Measurements from ENCODE around the gene NT5C3B.
"Not testable (repeated sequence)": the region's sequence is repeated elsewhere in the genome, so short reads cannot be mapped to it uniquely, and the experiment has no call there.

Gene NT5C3B

GRCh38 chr17:41835800-41836549 is at the start of gene NT5C3B:
Gene NT5C3B (minus strand): TSS chr17:41836232. CDS start chr17:41836193, 39 bp downstream.
- peak; percentile 63 for DNase-seq

GRCh38 chr17:41885733-41886132 is 49.7 kb upstream of the NT5C3B start:
- DNase-seq = no peak

- no peak for DNase-seq
Observed at GRCh38 chr17:41882756-41883155, 46.7 kb upstream of the NT5C3B start.

GRCh38 chr17:41880130-41880529 is 44.1 kb upstream of the NT5C3B start:
- no peak for DNase-seq

GRCh38 chr17:41874293-41874670 is 38.2 kb upstream of the NT5C3B start:
- not testable (repeated sequence) for DNase-seq

GRCh38 chr17:41873559-41874292 is 37.7 kb upstream of the NT5C3B start:
- DNase-seq = no peak

GRCh38 chr17:41871789-41872188 is 35.8 kb upstream of the NT5C3B start:
- DNase-seq = no peak

GRCh38 chr17:41870627-41871026 is 34.6 kb upstream of the NT5C3B start:
- DNase-seq = no peak

- DNase-seq = no peak
Observed at GRCh38 chr17:41870097-41870496, 34.1 kb upstream of the NT5C3B start.

- DNase-seq = no peak
Observed at GRCh38 chr17:41869426-41869825, 33.4 kb upstream of the NT5C3B start.

GRCh38 chr17:41868568-41868967 is 32.5 kb upstream of the NT5C3B start:
- no peak for DNase-seq

GRCh38 chr17:41865596-41865893 is 29.5 kb upstream of the NT5C3B start:
- DNase-seq = no peak

GRCh38 chr17:41864836-41865595 is 29.0 kb upstream of the NT5C3B start, which contains the start of gene KLHL11:
Gene KLHL11 (minus strand): TSS chr17:41865423. CDS start chr17:41865370, 53 bp downstream.
- DNase-seq = peak; percentile 94

GRCh38 chr17:41864498-41864835 is 28.4 kb upstream of the NT5C3B start:
- peak; percentile 41 for DNase-seq

- peak; percentile 16 for DNase-seq
Observed at GRCh38 chr17:41863074-41863848, 27.2 kb upstream of the NT5C3B start.

GRCh38 chr17:41860254-41860931 is 24.4 kb upstream of the NT5C3B start:
- no peak for DNase-seq

- DNase-seq = not testable (repeated sequence)
Observed at GRCh38 chr17:41851382-41851781, 15.3 kb upstream of the NT5C3B start.

GRCh38 chr17:41849251-41849990 is 13.4 kb upstream of the NT5C3B start:
- DNase-seq = no peak

GRCh38 chr17:41848788-41849187 is 12.8 kb upstream of the NT5C3B start:
- no peak for DNase-seq

GRCh38 chr17:41844971-41845370 is 8.9 kb upstream of the NT5C3B start:
- no peak for DNase-seq

GRCh38 chr17:41840781-41841180 is 4.7 kb upstream of the NT5C3B start:
- not testable (repeated sequence) for DNase-seq

- not testable (repeated sequence) for DNase-seq
Observed at GRCh38 chr17:41839448-41839847, 3.4 kb upstream of the NT5C3B start.

Measured in NCI-H510A treated with DMSO at 0.1 percent for 48 hours (cell line).